ENCODE results near the gene PPP1R13L. TPM values are rescaled to one million over a fixed set of nuclear protein-coding genes. Genes with fewer than 3 reads are reported as not detected.

PPP1R13L gene
- total and polyA plus RNA-seq, 2 donors (not counting 1 experiment from before 2014, with no cell fraction given) = 7.4 to 9.2 TPM

DNA sequence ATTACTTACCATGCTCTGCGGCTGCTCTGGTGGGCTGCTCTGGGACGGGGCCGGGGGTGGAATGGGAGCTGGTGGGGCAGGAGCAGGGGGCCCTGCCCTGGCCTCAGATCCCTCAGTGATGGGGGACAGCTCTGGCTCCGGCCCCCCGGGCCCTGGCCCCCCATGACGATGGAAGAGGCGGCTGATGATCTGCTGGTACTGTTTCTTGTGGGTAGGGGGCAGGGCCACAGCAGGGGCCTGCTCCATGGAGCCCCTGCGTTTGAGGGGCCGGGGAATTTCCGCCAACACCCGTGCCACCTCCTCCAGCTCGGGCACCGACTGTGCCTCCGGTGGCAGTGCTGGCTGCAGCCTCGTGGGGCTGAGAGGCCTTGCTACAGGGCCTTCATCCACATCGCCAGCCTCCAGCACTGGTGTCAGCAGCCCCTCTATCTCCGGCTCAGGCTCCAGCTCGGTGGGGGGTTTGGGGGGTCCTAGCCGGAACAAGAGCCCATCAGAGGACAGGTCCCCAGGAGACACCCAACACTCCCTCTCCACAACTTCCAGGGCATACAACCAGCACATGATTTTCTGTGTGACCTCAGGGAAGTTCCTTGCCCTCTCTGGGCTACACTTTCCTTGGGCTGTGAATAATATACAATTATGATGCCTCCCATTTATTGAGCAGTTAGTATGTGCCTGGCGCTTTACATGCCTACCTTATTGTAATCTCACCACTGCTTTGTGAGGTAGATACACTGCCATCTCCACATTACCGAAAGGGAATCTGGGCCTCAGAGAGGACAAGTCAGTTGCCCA, 12.8 kb downstream of the PPP1R13L start:
- no peaks in the 10 kb centered on the region for H3K4me1 ChIP-seq (ENCODE audit: control insufficient read depth in 2 of 2, insufficient read depth in 2 of 2, low read length in 2 of 2)
- CTCF ChIA-PET = interaction anchor here (1.4 kb wide), 1 partner anchor 9 kb away, joined by 6 read pairs; no protein-coding TSS in a partner anchor
- H3K27me3 Mint-ChIP-seq = peaks cover 10% of the 10 kb centered on the region
- peaks cover 0 to 6% (median 2%) of the 10 kb centered on the region in 4 experiments for H3K27me3 ChIP-seq (replicated peaks in 1 of 4; ENCODE audit: control extremely low read depth in 1 of 4, control insufficient read depth in 3 of 4, insufficient read depth in 4 of 4, low read length in 3 of 4)
- no peak overlapping the region for H3K27ac Mint-ChIP-seq
- H3K9me3 ChIP-seq (ENCODE audit: control extremely low read depth in 1 of 3, control insufficient read depth in 2 of 3, insufficient read depth in 1 of 3, low read length in 2 of 3) = no peaks in the 10 kb centered on the region
- H3K9me3 Mint-ChIP-seq (ENCODE audit: insufficient read depth) = no peaks in the 10 kb centered on the region
- peaks cover 2% of the 10 kb centered on the region for H3K4me1 Mint-ChIP-seq
- H4K20me1 ChIP-seq (ENCODE audit: control insufficient read depth, insufficient read depth, low read length, poor library complexity, severe bottlenecking) = no peaks in the 10 kb centered on the region
- no peak overlapping the region for H2AFZ ChIP-seq (ENCODE audit: insufficient read depth, low read depth, low read length, poor library complexity, severe bottlenecking)
- no peak overlapping the region for H3K4me3 ChIP-seq (ENCODE audit: control extremely low read depth in 1 of 5, extremely low read depth in 1 of 5, insufficient read depth in 1 of 5, low read depth in 2 of 5, low read length in 4 of 5)
- no peak overlapping the region for H3K27ac ChIP-seq (ENCODE audit: low read length in 2 of 2)
- TF ChIP-seq EZH2 (IDR thresholded peaks at IDR 0.05; ENCODE audit: borderline replicate concordance, insufficient read depth, low read depth, low read length, poor library complexity, severe bottlenecking) (no peak), CTCF (IDR thresholded peaks at IDR 0.05) (no peak)
- no peak overlapping the region for H3K9ac ChIP-seq (ENCODE audit: low read length)
- no peak for ATAC-seq (ENCODE audit: low read depth)
- 97% methylated on average over 21 of the region's 21 CpGs for WGBS (ENCODE audit: insufficient coverage)
- POLR2A ChIA-PET = no interaction called here
- no peaks in the 10 kb centered on the region for H3K79me2 ChIP-seq (ENCODE audit: control insufficient read depth, insufficient read depth, low read length)
- no peak for DNase-seq
- no peak overlapping the region for H3K4me2 ChIP-seq (replicated peaks; ENCODE audit: low read depth, low read length, poor library complexity, severe bottlenecking)
- H3K36me3 ChIP-seq (replicated peaks in 1 of 2; ENCODE audit: control extremely low read depth in 1 of 2, control insufficient read depth in 1 of 2, extremely low read depth in 1 of 2, insufficient read depth in 2 of 2, low read length in 1 of 2) = no peaks in the 10 kb centered on the region
- H3K4me3 Mint-ChIP-seq = no peak overlapping the region
- intact Hi-C loops (cut with micrococcal nuclease) = no loop called here

DNA sequence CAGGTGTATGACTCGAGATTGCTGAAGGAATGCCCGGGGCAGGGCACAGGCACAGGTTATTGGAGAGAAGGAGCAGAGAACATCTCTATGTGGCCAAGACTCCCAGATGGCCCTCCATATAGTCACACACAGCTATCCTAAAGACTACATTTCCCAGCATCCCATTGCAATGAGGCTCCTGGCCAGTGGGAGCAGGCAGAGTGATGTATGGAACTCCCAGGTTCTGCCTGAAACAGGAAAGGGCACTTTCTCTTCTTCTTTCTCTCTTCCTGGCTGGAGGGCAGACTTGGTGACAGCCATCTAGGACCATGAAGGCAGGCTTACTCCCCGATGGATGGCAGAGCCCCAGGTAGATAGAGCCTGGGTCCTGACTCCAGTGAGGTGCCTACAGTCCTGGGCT, 13.5 kb downstream of the PPP1R13L start:
- H3K27me3 Mint-ChIP-seq = peaks cover 11% of the 10 kb centered on the region
- no peak overlapping the region for H3K27ac Mint-ChIP-seq
- TF ChIP-seq CTCF (IDR thresholded peaks at IDR 0.05) (no peak), EZH2 (IDR thresholded peaks at IDR 0.05; ENCODE audit: borderline replicate concordance, insufficient read depth, low read depth, low read length, poor library complexity, severe bottlenecking) (no peak)
- Histone ChIP-seq H3K27me3 (replicated peaks in 1 of 4; ENCODE audit: control extremely low read depth in 1 of 4, control insufficient read depth in 3 of 4, insufficient read depth in 4 of 4, low read length in 3 of 4) (peaks cover 0 to 6% (median 0%) of the 10 kb centered on the region in 4 experiments), H4K20me1 (ENCODE audit: control insufficient read depth, insufficient read depth, low read length, poor library complexity, severe bottlenecking) (no peaks in the 10 kb centered on the region), H3K36me3 (replicated peaks in 1 of 2; ENCODE audit: control extremely low read depth in 1 of 2, control insufficient read depth in 1 of 2, extremely low read depth in 1 of 2, insufficient read depth in 2 of 2, low read length in 1 of 2) (no peaks in the 10 kb centered on the region), H2AFZ (ENCODE audit: insufficient read depth, low read depth, low read length, poor library complexity, severe bottlenecking) (no peak overlapping the region), H3K9me3 (ENCODE audit: control extremely low read depth in 1 of 3, control insufficient read depth in 2 of 3, insufficient read depth in 1 of 3, low read length in 2 of 3) (no peaks in the 10 kb centered on the region), H3K79me2 (ENCODE audit: control insufficient read depth, insufficient read depth, low read length) (no peaks in the 10 kb centered on the region), H3K4me1 (ENCODE audit: control insufficient read depth in 2 of 2, insufficient read depth in 2 of 2, low read length in 2 of 2) (no peaks in the 10 kb centered on the region), H3K9ac (ENCODE audit: low read length) (no peak overlapping the region), H3K4me3 (ENCODE audit: control extremely low read depth in 1 of 5, extremely low read depth in 1 of 5, insufficient read depth in 1 of 5, low read depth in 2 of 5, low read length in 4 of 5) (no peak overlapping the region), H3K27ac (ENCODE audit: low read length in 2 of 2) (no peak overlapping the region), H3K4me2 (replicated peaks; ENCODE audit: low read depth, low read length, poor library complexity, severe bottlenecking) (no peak overlapping the region)
- ChIA-PET POLR2A (no interaction called here), CTCF (interaction anchor here (1.4 kb wide), 1 partner anchor 10 kb away, joined by 6 read pairs; no protein-coding TSS in a partner anchor)
- DNase-seq (no peak), ATAC-seq (ENCODE audit: low read depth) (no peak)
- peaks cover 2% of the 10 kb centered on the region for H3K4me1 Mint-ChIP-seq
- WGBS (ENCODE audit: insufficient coverage) = 89% methylated on average over 3 of the region's 3 CpGs
- intact Hi-C loops (cut with micrococcal nuclease) = no loop called here
- H3K9me3 Mint-ChIP-seq (ENCODE audit: insufficient read depth) = no peaks in the 10 kb centered on the region
- no peak overlapping the region for H3K4me3 Mint-ChIP-seq

All from B cell (primary cell).